ENCODE data around the gene IGFLR1.

IGFLR1 gene

DNA sequence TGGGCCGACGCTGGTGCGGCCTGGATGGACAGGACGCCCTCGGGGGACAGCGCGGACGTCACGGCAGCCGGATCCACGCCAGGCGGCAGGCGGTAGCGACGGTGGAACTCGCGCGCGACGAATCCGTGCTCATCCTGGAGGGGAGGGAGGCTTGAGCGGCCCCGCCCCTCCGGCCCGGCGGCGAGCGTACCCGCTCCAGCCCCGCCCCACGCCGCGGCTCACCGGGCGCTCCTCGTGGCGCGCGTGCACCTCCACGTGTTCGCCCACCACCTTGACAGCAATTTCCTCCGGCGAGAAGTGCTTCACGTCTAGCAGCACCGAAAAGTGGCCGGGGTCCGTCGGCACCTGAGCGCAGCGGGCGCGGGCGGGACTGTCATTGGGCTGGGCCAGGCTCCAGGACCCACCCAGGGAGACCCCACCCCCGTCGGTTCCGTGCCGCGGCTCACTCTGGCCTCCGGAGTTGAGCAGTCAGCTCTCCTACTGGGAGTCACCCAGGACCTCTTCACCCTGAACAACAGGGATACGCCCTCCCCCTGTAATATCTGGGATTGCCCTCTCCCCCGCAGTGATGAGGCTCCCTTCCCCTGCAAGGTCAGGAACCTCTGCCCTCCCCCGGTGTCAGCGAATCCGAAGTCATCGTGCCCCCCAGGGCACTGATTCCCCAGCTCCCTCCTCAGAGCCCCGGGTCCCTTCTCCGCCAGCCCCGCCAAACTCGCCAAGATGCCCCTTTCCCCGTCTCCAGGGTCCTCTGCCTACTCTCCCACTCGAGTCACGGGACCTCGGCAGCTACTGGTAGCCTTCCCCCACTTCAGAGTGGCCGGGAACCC, 13.5 kb upstream of the IGFLR1 start:
- DNase-seq, result no peak

- DNase-seq, result no peak
These were observed 12.9 kb upstream of the IGFLR1 start for GRCh38 chr19:35755131-35755549.

DNA sequence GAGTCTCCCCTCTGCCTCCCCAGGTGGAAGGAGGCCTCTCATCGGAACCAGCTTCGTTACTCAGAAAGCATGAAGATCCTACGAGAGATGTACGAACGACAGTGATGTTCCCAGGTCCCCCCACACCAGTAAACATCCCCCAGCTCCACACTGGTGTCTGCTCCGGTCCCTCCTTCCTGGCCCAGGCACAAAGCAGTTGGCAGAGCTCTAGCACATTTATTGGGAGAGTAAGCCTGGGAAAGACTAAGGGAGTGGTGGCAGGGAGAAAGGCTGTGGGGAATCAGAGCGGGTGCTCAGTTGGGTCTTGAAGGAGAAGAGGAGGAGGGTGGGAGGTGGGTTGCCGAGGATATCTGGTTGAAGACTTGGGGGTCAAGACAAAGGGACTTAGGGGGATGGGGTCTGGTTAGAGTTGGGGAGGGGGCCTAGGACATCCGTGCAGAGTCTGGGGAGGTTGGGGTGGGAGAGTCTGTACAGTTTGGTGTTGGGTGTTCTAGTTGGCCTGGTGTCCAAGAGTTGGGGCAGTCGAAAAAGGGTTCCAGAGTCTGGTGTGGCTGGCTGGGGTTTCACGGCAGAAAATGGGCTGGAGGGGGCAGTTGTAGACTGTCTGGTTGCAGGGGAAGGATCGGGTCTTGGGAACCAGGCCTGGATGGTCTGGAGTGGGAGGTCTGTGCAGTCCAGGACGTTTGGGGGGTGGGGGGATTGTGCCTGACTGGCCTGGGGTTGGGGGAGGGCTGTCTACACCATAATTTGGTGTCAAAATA, 12.3 kb upstream of the IGFLR1 start:
- no peak for DNase-seq

GRCh38 chr19:35753634-35754369, 11.6 kb upstream of the IGFLR1 start:
- DNase-seq, result no peak

GRCh38 chr19:35752746-35753350, 10.6 kb upstream of the IGFLR1 start:
- DNase-seq, result no peak

DNA sequence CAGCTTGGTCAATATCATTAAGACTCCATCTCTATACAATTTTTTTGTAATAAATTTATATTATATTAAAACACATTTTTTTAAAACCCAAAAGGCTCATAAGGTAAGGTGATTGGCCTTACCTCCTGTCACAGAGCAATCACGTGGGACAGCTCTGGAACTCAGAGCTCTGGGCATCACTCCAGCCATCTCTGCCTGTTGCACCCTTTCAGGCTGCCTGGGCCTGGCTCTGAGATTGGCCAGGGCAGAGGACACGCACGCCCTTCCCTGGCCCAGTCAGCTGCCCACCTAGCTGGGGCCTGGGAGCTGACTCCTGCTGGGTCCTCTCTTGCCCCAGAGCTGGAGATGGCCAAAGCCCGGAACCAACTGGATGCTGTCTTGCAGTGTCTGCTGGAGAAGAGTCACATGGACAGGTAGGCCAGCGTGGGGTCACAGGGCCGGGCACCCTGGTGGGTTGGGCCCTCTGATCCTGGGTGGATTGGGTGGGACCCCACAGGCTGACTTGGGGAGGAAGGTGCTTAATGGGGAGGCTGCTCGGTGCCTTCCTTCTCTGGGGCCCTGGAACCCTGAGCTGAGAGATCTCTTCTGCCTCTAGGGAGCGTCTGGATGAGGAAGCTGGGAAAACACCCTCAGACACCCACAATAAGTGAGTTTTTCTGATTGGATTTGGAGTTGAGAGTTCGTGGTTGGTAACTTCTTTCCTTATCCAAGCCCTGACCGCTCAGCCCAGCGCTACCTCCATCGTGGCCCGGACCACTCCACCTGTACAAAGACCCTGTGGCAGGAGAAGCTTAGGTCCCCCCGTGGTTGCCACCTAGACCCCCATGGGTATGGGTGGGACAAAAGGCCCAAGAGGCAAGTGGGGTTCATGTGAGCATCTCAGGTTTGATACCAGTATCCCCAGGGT, 9.8 kb upstream of the IGFLR1 start:
- no peak for DNase-seq

DNA sequence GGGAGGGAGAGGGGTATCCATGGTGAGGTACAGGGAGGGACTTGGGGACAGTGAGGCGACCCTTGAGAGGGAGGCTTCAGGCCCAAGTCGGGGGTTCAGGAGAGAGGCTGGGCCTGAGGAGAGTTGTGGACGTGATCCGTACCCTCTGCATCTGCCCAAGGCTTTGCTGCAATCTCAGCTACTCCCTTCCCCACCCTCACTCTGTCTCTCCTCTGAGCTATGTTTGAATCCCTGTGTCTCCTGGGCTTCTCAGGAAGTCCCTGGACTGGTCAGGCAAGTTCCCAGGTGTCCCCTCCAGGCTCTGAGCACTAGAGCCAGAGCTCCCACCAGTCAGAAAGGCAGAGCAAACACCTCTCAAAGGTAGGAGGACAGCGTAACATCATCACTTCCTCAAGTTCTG, 7.9 kb upstream of the IGFLR1 start:
- DNase-seq, result no peak

DNA sequence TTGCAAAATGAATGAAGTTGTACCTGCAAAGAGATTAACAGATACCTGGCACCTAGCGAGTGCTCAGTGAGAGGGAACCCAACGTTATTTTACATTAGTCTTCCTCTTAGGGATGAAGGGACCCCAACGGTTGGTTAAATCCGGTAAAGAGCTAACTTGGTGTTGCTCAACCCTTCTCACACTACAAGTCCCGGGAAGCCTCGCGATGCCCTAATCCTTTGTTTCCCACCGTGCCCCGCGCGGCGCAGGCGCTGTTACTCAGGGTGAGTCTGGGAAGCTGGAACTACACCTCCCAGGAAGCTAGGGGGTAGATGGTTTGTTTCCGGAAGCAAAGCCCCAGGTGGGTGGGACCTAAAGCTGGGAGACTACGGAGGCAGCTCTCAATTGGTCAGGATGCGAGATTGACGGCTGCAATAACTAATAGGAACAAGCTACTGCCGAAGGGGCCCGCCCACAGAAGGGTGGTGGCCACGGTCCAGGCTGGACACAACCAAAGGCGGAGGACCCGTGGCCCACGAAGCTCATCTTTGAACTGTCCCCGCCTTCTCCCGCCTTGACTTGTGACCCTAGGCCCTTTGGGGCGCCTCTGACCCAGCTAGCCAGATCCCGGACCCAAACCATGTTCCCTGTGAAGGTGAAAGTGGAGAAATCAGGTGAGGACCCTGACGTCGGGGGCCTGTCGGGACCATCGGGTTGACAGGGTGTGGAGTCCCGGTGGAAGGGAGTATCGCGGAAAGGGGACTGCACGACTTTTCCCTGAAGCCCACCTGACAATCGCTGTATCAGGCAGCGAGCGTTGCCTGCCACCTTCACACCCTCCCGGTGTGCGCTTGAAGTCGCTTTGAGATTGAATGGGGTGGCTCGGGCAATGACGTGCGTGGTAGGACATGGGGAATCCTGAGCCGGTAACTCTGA, 6.1 kb upstream of the IGFLR1 start, which contains the start of gene LIN37:
Gene LIN37 (plus strand): TSS at position 471 of the 915 bp plus-strand sequence. CDS start 149 bp downstream, at position 620.
- peak; percentile 98 to 100 for DNase-seq

DNA sequence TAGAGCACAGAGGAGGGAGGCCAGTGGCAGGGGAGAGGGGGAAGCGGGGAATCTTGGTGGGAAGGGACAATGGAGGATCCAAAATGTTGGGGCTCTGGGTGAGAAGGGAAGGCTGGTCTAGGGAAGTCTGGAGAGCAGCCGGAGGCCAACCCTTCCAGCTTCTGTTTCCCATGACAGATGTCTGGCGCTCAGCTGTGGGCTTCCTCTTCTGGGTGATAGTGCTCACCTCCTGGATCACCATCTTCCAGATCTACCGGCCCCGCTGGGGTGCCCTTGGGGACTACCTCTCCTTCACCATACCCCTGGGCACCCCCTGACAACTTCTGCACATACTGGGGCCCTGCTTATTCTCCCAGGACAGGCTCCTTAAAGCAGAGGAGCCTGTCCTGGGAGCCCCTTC, 4.3 kb upstream of the IGFLR1 start:
- DNase-seq, result no peak

DNA sequence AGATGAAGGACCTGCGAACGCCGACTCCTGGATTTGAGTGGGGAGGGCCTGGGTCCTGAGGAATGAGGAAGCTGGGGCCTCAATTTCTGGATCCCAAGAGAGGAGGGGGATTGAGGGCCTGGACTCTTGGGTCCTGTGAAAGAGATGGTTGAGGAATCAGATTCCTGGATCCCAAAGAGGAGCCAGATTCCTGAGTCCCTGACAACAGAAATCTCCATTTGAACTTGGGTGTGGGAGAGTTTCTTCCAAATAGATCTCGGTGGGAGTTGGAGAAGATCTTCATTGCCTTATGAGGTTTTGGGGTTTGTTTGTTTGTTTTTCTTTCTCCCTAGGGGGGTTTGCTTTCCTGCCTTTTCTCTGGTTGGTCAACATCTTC, 3.8 kb upstream of the IGFLR1 start:
- no peak for DNase-seq

DNA sequence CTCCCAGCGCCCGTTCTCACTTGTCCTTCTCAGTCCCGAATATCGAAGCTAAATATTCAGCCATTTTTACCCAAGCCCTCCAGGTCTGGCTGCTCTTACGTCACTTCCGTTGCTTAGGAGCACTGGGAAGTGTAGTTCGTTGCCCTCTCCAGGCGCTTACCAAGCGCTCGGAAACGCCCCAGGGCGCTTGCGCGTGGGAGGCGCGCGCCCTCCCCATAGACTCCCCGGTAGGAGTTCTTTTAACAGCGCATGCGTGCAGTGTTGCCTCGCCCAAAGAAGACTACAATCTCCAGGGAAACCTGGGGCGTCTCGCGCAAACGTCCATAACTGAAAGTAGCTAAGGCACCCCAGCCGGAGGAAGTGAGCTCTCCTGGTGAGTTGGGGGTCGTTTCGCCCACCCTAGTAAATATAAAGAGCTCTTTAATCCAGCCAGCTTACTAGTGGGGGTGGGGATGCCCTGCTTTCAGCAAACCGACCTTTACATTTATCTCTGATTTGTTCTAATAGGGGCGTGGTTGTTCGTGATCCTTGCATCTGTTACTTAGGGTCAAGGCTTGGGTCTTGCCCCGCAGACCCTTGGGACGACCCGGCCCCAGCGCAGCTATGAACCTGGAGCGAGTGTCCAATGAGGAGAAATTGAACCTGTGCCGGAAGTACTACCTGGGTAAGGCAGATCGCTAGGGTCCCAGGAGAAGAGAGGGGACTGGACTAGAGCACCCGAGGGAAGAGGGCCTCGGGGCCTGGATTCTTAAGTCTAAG, 3.3 kb upstream of the IGFLR1 start, which contains the start of the genes PSENEN and U2AF1L4:
Gene PSENEN (plus strand): TSS at position 324 of the 759 bp plus-strand sequence. CDS start 280 bp downstream, at position 604.
Gene U2AF1L4 (minus strand): TSS at position 91 of the 759 bp plus-strand sequence. CDS start 27 bp downstream, at position 64.
- peak; percentile 83 to 92 for DNase-seq

- peak; percentile 45 to 78 for DNase-seq
These were observed 2.4 kb upstream of the IGFLR1 start for GRCh38 chr19:35744430-35745327.

- DNase-seq, result no peak
These were observed 1.6 kb upstream of the IGFLR1 start for GRCh38 chr19:35743640-35744429.

DNA sequence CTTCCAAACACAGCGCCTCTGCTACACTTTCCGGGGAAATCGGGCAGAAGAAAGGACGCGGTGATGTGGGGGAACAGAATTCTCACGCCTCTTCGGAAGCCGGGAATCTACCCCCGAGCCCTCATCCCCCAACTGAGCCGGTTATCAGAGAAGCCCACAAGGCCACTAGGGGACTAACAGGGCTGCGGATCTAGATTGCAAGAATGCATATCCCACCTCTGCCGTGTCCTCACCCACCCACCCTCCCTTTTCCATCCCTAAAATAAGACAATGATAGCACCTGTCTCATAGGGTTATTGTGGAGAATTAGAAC, 1.1 kb downstream of the IGFLR1 start:
- DNase-seq, result no peak

GRCh38 chr19:35740423-35741202, 1.6 kb downstream of the IGFLR1 start:
- DNase-seq, result peak; percentile 84 to 92

DNA sequence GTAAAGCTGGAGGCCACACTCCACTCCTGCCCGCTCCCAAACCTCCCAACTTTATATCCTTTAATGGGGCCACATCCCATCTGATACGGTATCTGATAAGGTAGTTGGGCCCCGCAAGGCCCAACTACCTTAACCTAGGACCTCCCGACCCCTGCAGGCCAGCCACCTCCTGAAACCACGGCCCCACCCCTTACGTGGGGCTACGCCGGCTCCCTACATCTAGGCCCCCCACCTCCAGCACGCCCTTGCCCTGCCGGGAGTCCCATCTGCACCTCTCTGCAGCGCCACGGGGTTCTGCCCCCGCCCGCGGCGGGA, 2.2 kb downstream of the IGFLR1 start:
- no peak for DNase-seq

Data from cerebellar nuclear complex (tissue), 1 donor.